ENCODE results near the gene CACUL1. TPM values are rescaled to one million over a fixed set of nuclear protein-coding genes. Genes with fewer than 3 reads are reported as not detected.
A peak's percentile ranks its signal among the peaks of the same experiment; 100 is the strongest.
"Not testable (repeated sequence)": the region's sequence is repeated elsewhere in the genome, so short reads cannot be mapped to it uniquely, and the experiment has no call there.

Gene CACUL1
- total and polyA plus RNA-seq, 9 donors = 13.6 to 31.1 (median 19.4) TPM

GRCh38 chr10:118792526-118792925 lies 37.8 kb upstream of the CACUL1 start:
- Histone ChIP-seq H3K36me3 (ENCODE audit: control insufficient read depth, insufficient read depth, low read length) (no peaks in the 10 kb centered on the region), H3K4me1 (ENCODE audit: control insufficient read depth, insufficient read depth, low read length) (peaks cover 2% of the 10 kb centered on the region), H3K27ac (ENCODE audit: low read length) (no peak overlapping the region), H3K4me3 (ENCODE audit: low read length) (no peak overlapping the region), H3K9me3 (replicated peaks; ENCODE audit: control insufficient read depth, low read depth, low read length) (no peaks in the 10 kb centered on the region), H3K27me3 (ENCODE audit: control insufficient read depth, insufficient read depth, low read length) (no peaks in the 10 kb centered on the region)
- 88% methylated on average over 1 of the region's 1 CpG for WGBS (ENCODE audit: insufficient coverage)
- DNase-seq = peak; percentile 73

GRCh38 chr10:118790058-118790457 lies 35.3 kb upstream of the CACUL1 start:
- Histone ChIP-seq H3K4me3 (ENCODE audit: low read length) (no peak overlapping the region), H3K36me3 (ENCODE audit: control insufficient read depth, insufficient read depth, low read length) (no peaks in the 10 kb centered on the region), H3K9me3 (replicated peaks; ENCODE audit: control insufficient read depth, low read depth, low read length) (no peaks in the 10 kb centered on the region), H3K27me3 (ENCODE audit: control insufficient read depth, insufficient read depth, low read length) (no peaks in the 10 kb centered on the region), H3K27ac (ENCODE audit: low read length) (no peak overlapping the region), H3K4me1 (ENCODE audit: control insufficient read depth, insufficient read depth, low read length) (peaks cover 2% of the 10 kb centered on the region)
- WGBS (ENCODE audit: insufficient coverage) = 92% methylated on average over 2 of the region's 7 CpGs
- DNase-seq = peak; percentile 32

GRCh38 chr10:118785551-118785950 lies 30.8 kb upstream of the CACUL1 start:
- H3K36me3 ChIP-seq (ENCODE audit: control insufficient read depth, insufficient read depth, low read length) = no peaks in the 10 kb centered on the region
- WGBS (ENCODE audit: insufficient coverage) = 83% methylated on average over 1 of the region's 5 CpGs
- H3K4me3 ChIP-seq (ENCODE audit: low read length) = no peak overlapping the region

GRCh38 chr10:118783776-118784545 lies 29.2 kb upstream of the CACUL1 start:
- no peak for DNase-seq
- H3K4me3 ChIP-seq (ENCODE audit: low read length) = no peak overlapping the region
- no peaks in the 10 kb centered on the region for H3K36me3 ChIP-seq (ENCODE audit: control insufficient read depth, insufficient read depth, low read length)
- H3K27me3 ChIP-seq (ENCODE audit: control insufficient read depth, insufficient read depth, low read length) = no peaks in the 10 kb centered on the region
- no peaks in the 10 kb centered on the region for H3K9me3 ChIP-seq (replicated peaks; ENCODE audit: control insufficient read depth, low read depth, low read length)
- no peaks in the 10 kb centered on the region for H3K4me1 ChIP-seq (ENCODE audit: control insufficient read depth, insufficient read depth, low read length)
- H3K27ac ChIP-seq (ENCODE audit: low read length) = no peak overlapping the region
- WGBS (ENCODE audit: insufficient coverage) = 79% methylated on average over 19 of the region's 24 CpGs

More at GRCh38 chr10:118785551-118785950, 30.8 kb upstream of the CACUL1 start:
- DNase-seq = no peak
- H3K4me1 ChIP-seq (ENCODE audit: control insufficient read depth, insufficient read depth, low read length) = no peaks in the 10 kb centered on the region
- H3K27ac ChIP-seq (ENCODE audit: low read length) = no peak overlapping the region
- no peaks in the 10 kb centered on the region for H3K27me3 ChIP-seq (ENCODE audit: control insufficient read depth, insufficient read depth, low read length)
- H3K9me3 ChIP-seq (replicated peaks; ENCODE audit: control insufficient read depth, low read depth, low read length) = no peaks in the 10 kb centered on the region

- H3K4me3 ChIP-seq (ENCODE audit: low read length); DNase-seq; H3K36me3 ChIP-seq (ENCODE audit: control insufficient read depth, insufficient read depth, low read length); H3K4me1 ChIP-seq (ENCODE audit: control insufficient read depth, insufficient read depth, low read length); H3K27me3 ChIP-seq (ENCODE audit: control insufficient read depth, insufficient read depth, low read length); H3K27ac ChIP-seq (ENCODE audit: low read length); H3K9me3 ChIP-seq (replicated peaks; ENCODE audit: control insufficient read depth, low read depth, low read length): not testable (repeated sequence)
- WGBS (ENCODE audit: insufficient coverage) = 88% methylated on average over 21 of the region's 31 CpGs
Observed at GRCh38 chr10:118782916-118783465, 28.2 kb upstream of the CACUL1 start.

GRCh38 chr10:118781541-118781940 lies 26.8 kb upstream of the CACUL1 start:
- Histone ChIP-seq H3K36me3 (ENCODE audit: control insufficient read depth, insufficient read depth, low read length) (no peaks in the 10 kb centered on the region), H3K4me1 (ENCODE audit: control insufficient read depth, insufficient read depth, low read length) (no peaks in the 10 kb centered on the region), H3K4me3 (ENCODE audit: low read length) (no peak overlapping the region), H3K27ac (ENCODE audit: low read length) (no peak overlapping the region), H3K9me3 (replicated peaks; ENCODE audit: control insufficient read depth, low read depth, low read length) (no peaks in the 10 kb centered on the region), H3K27me3 (ENCODE audit: control insufficient read depth, insufficient read depth, low read length) (no peaks in the 10 kb centered on the region)
- 74% methylated on average over 4 of the region's 4 CpGs for WGBS (ENCODE audit: insufficient coverage)
- no peak for DNase-seq

GRCh38 chr10:118778727-118779126 lies 24.0 kb upstream of the CACUL1 start:
- no peaks in the 10 kb centered on the region for H3K36me3 ChIP-seq (ENCODE audit: control insufficient read depth, insufficient read depth, low read length)
- H3K4me3 ChIP-seq (ENCODE audit: low read length) = no peak overlapping the region
- no peaks in the 10 kb centered on the region for H3K4me1 ChIP-seq (ENCODE audit: control insufficient read depth, insufficient read depth, low read length)
- WGBS (ENCODE audit: insufficient coverage) = no CpG with 5 or more reads among the region's 7 CpGs
- no peaks in the 10 kb centered on the region for H3K27me3 ChIP-seq (ENCODE audit: control insufficient read depth, insufficient read depth, low read length)
- H3K9me3 ChIP-seq (replicated peaks; ENCODE audit: control insufficient read depth, low read depth, low read length) = no peaks in the 10 kb centered on the region
- no peak overlapping the region for H3K27ac ChIP-seq (ENCODE audit: low read length)
- DNase-seq = no peak

- Histone ChIP-seq H3K4me3 (ENCODE audit: low read length) (no peak overlapping the region), H3K27ac (ENCODE audit: low read length) (no peak overlapping the region), H3K27me3 (ENCODE audit: control insufficient read depth, insufficient read depth, low read length) (no peaks in the 10 kb centered on the region), H3K36me3 (ENCODE audit: control insufficient read depth, insufficient read depth, low read length) (no peaks in the 10 kb centered on the region), H3K4me1 (ENCODE audit: control insufficient read depth, insufficient read depth, low read length) (no peaks in the 10 kb centered on the region), H3K9me3 (replicated peaks; ENCODE audit: control insufficient read depth, low read depth, low read length) (no peaks in the 10 kb centered on the region)
- whole genome bisulfite sequencing (ENCODE audit: insufficient coverage) = 67% methylated on average over 1 of the region's 5 CpGs
- DNase-seq = no peak
Observed at GRCh38 chr10:118776960-118777359, 22.2 kb upstream of the CACUL1 start.

GRCh38 chr10:118776033-118776432 lies 21.3 kb upstream of the CACUL1 start:
- Histone ChIP-seq H3K27ac (ENCODE audit: low read length) (no peak overlapping the region), H3K36me3 (ENCODE audit: control insufficient read depth, insufficient read depth, low read length) (no peaks in the 10 kb centered on the region), H3K27me3 (ENCODE audit: control insufficient read depth, insufficient read depth, low read length) (no peaks in the 10 kb centered on the region), H3K9me3 (replicated peaks; ENCODE audit: control insufficient read depth, low read depth, low read length) (no peaks in the 10 kb centered on the region), H3K4me1 (ENCODE audit: control insufficient read depth, insufficient read depth, low read length) (no peaks in the 10 kb centered on the region), H3K4me3 (ENCODE audit: low read length) (no peak overlapping the region)
- DNase-seq = no peak
- WGBS (ENCODE audit: insufficient coverage) = no CpG with 5 or more reads among the region's 3 CpGs

GRCh38 chr10:118775478-118775877 lies 20.7 kb upstream of the CACUL1 start:
- no peak overlapping the region for H3K27ac ChIP-seq (ENCODE audit: low read length)
- no peaks in the 10 kb centered on the region for H3K9me3 ChIP-seq (replicated peaks; ENCODE audit: control insufficient read depth, low read depth, low read length)
- WGBS (ENCODE audit: insufficient coverage) = 37% methylated on average over 2 of the region's 7 CpGs

More at GRCh38 chr10:118775478-118775877, 20.7 kb upstream of the CACUL1 start:
- no peak for DNase-seq
- Histone ChIP-seq H3K27me3 (ENCODE audit: control insufficient read depth, insufficient read depth, low read length) (no peaks in the 10 kb centered on the region), H3K4me1 (ENCODE audit: control insufficient read depth, insufficient read depth, low read length) (no peaks in the 10 kb centered on the region), H3K36me3 (ENCODE audit: control insufficient read depth, insufficient read depth, low read length) (no peaks in the 10 kb centered on the region), H3K4me3 (ENCODE audit: low read length) (no peak overlapping the region)
